ENCODE data around the gene MYH3. TPM values are rescaled to one million over a fixed set of nuclear protein-coding genes. Genes with fewer than 3 reads are reported as not detected.

Gene MYH3
- polyA plus RNA-seq, 1 donor (not counting 4 experiments of a cell fraction or from before 2014, with no cell fraction given) = 0.83 TPM

GRCh38 chr17:10603931-10604330 is 53.2 kb downstream of the MYH3 start:
- Histone ChIP-seq H3K27me3 (ENCODE audit: control insufficient read depth, extremely low read depth, insufficient read depth, low read length) (no peaks in the 10 kb centered on the region), H3K9me3 (ENCODE audit: control insufficient read depth, low read depth, low read length) (no peaks in the 10 kb centered on the region), H3K36me3 (ENCODE audit: control insufficient read depth in 2 of 2, extremely low read depth in 1 of 2, insufficient read depth in 2 of 2, low read length in 2 of 2) (no peaks in the 10 kb centered on the region), H3K79me2 (ENCODE audit: control insufficient read depth, insufficient read depth, low read length) (no peaks in the 10 kb centered on the region), H4K20me1 (ENCODE audit: control insufficient read depth, extremely low read depth, insufficient read depth, low read length) (no peaks in the 10 kb centered on the region), H3K4me1 (ENCODE audit: control insufficient read depth, extremely low read depth, insufficient read depth, low read length) (no peaks in the 10 kb centered on the region), H2AFZ (ENCODE audit: control insufficient read depth, low read length) (no peak overlapping the region), H3K27ac (ENCODE audit: control insufficient read depth, insufficient read depth, low read length) (no peak overlapping the region), H3K9ac (ENCODE audit: control insufficient read depth, extremely low read depth, insufficient read depth, low read length) (no peak overlapping the region), H3K9me1 (ENCODE audit: control insufficient read depth, extremely low read depth, insufficient read depth, low read length) (no peaks in the 10 kb centered on the region), H3K4me3 (ENCODE audit: control insufficient read depth in 2 of 3, extremely low read depth in 1 of 3, insufficient read depth in 2 of 3, low read depth in 1 of 3, low read length in 3 of 3) (no peak overlapping the region), H3K4me2 (ENCODE audit: control insufficient read depth, extremely low read depth, insufficient read depth, low read depth, low read length) (no peak overlapping the region)
- no peak for DNase-seq (ENCODE audit: low read depth, low spot score)
- no peak for TF ChIP-seq EZH2 (IDR thresholded peaks at IDR 0.05; ENCODE audit: low read length)
- TF ChIP-seq, protein P1, sequence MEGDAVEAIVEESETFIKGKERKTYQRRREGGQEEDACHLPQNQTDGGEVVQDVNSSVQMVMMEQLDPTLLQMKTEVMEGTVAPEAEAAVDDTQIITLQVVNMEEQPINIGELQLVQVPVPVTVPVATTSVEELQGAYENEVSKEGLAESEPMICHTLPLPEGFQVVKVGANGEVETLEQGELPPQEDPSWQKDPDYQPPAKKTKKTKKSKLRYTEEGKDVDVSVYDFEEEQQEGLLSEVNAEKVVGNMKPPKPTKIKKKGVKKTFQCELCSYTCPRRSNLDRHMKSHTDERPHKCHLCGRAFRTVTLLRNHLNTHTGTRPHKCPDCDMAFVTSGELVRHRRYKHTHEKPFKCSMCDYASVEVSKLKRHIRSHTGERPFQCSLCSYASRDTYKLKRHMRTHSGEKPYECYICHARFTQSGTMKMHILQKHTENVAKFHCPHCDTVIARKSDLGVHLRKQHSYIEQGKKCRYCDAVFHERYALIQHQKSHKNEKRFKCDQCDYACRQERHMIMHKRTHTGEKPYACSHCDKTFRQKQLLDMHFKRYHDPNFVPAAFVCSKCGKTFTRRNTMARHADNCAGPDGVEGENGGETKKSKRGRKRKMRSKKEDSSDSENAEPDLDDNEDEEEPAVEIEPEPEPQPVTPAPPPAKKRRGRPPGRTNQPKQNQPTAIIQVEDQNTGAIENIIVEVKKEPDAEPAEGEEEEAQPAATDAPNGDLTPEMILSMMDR (optimal IDR thresholded peaks at IDR 0.05 in 1 of 3, IDR thresholded peaks at IDR 0.05 in 1 of 3, conservative IDR thresholded peaks at IDR 0.05 in 1 of 3; ENCODE audit: extremely low read depth in 1 of 3, insufficient read depth in 2 of 3, low read length in 3 of 3) = no peak
- dilution Hi-C loops (cut with MboI; ENCODE audit: extremely low pct_ligation_motif_present, low sequenced_read_pairs) = loop anchor here (25.0 kb wide), 1 partner anchor 317 kb away; no protein-coding TSS in a partner anchor
- no peak for FAIRE-seq

GRCh38 chr17:10600571-10600970 is 56.5 kb downstream of the MYH3 start:
- H3K9me1 ChIP-seq (ENCODE audit: control insufficient read depth, extremely low read depth, insufficient read depth, low read length) = no peaks in the 10 kb centered on the region
- no peaks in the 10 kb centered on the region for H3K27me3 ChIP-seq (ENCODE audit: control insufficient read depth, extremely low read depth, insufficient read depth, low read length)
- no peaks in the 10 kb centered on the region for H3K4me1 ChIP-seq (ENCODE audit: control insufficient read depth, extremely low read depth, insufficient read depth, low read length)
- no peaks in the 10 kb centered on the region for H3K36me3 ChIP-seq (ENCODE audit: control insufficient read depth in 2 of 2, extremely low read depth in 1 of 2, insufficient read depth in 2 of 2, low read length in 2 of 2)
- DNase-seq (ENCODE audit: low read depth, low spot score) = no peak
- H3K9ac ChIP-seq (ENCODE audit: control insufficient read depth, extremely low read depth, insufficient read depth, low read length) = no peak overlapping the region
- no peak overlapping the region for H2AFZ ChIP-seq (ENCODE audit: control insufficient read depth, low read length)
- H3K27ac ChIP-seq (ENCODE audit: control insufficient read depth, insufficient read depth, low read length) = no peak overlapping the region
- no peaks in the 10 kb centered on the region for H3K9me3 ChIP-seq (ENCODE audit: control insufficient read depth, low read depth, low read length)
- no peak overlapping the region for H3K4me2 ChIP-seq (ENCODE audit: control insufficient read depth, extremely low read depth, insufficient read depth, low read depth, low read length)
- FAIRE-seq = no peak
- no peaks in the 10 kb centered on the region for H4K20me1 ChIP-seq (ENCODE audit: control insufficient read depth, extremely low read depth, insufficient read depth, low read length)
- dilution Hi-C loops (cut with MboI; ENCODE audit: extremely low pct_ligation_motif_present, low sequenced_read_pairs) = loop anchor here (25.0 kb wide), 1 partner anchor 313 kb away; no protein-coding TSS in a partner anchor
- no peak overlapping the region for H3K4me3 ChIP-seq (ENCODE audit: control insufficient read depth in 2 of 3, extremely low read depth in 1 of 3, insufficient read depth in 2 of 3, low read depth in 1 of 3, low read length in 3 of 3)
- TF ChIP-seq, protein P1 (optimal IDR thresholded peaks at IDR 0.05 in 1 of 3, IDR thresholded peaks at IDR 0.05 in 1 of 3, conservative IDR thresholded peaks at IDR 0.05 in 1 of 3; ENCODE audit: extremely low read depth in 1 of 3, insufficient read depth in 2 of 3, low read length in 3 of 3) = no peak
- no peak for TF ChIP-seq EZH2 (IDR thresholded peaks at IDR 0.05; ENCODE audit: low read length)
- no peaks in the 10 kb centered on the region for H3K79me2 ChIP-seq (ENCODE audit: control insufficient read depth, insufficient read depth, low read length)
